WTC11 (cell line): ENCODE results near the gene BRME1. TPM values are rescaled to one million over a fixed set of nuclear protein-coding genes. Genes with fewer than 3 reads are reported as not detected.

Source experiments
- ATAC-seq: fragments of 200-7000 bp; cut with Tn5 transposase; 2 replicates; pipeline ENCODE4 v1.10.0; 2021; ENCODE audit warnings: mild to moderate bottlenecking, moderate library complexity
- CTCF ChIA-PET: fragments of 300-600 bp; sonication (Branson Sonifier 250); formaldehyde crosslinking; loops from one replicate; lab custom pipeline; 2021; ENCODE audit warnings: antibody characterized with exemption; lab: Charles Lee
- POLR2A ChIA-PET: fragments of 350-600 bp; sonication (Branson Sonifier 250); formaldehyde crosslinking; loops from one replicate; lab custom pipeline; 2021; ENCODE audit warnings: antibody characterized with exemption; lab: Charles Lee
- DNase-seq: peaks from one replicate; pipeline ENCODE4 v3.0.0; 2021; ENCODE audit warnings: low spot score
- H3K27ac Mint-ChIP-seq: 2 replicates; pipeline ENCODE4 v1.8.0; 2021; ENCODE audit warnings: mixed read lengths
- H3K27me3 Mint-ChIP-seq: 2 replicates; pipeline ENCODE4 v1.8.0; 2021; ENCODE audit warnings: low read depth, mild to moderate bottlenecking, moderate library complexity, mixed read lengths
- H3K36me3 Mint-ChIP-seq: 2 replicates; pipeline ENCODE4 v1.8.0; 2021; ENCODE audit warnings: mixed read lengths
- H3K4me1 Mint-ChIP-seq: 2 replicates; pipeline ENCODE4 v1.8.0; 2022; ENCODE audit warnings: mixed read lengths
- H3K4me3 Mint-ChIP-seq: 2 replicates; pipeline ENCODE4 v1.8.0; 2021; ENCODE audit warnings: mild to moderate bottlenecking, moderate library complexity, mixed read lengths
- H3K9me3 Mint-ChIP-seq: 2 replicates; pipeline ENCODE4 v1.8.0; 2021; ENCODE audit warnings: mixed read lengths
- ATF1 ChIP-seq: sonication (generic); formaldehyde crosslinking; IDR thresholded peaks from 2 replicates; pipeline ENCODE4 v1.8.1; 2023; ENCODE audit warnings: mild to moderate bottlenecking, moderate library complexity, missing genetic modification reagents
- CBFB ChIP-seq: sonication (generic); formaldehyde crosslinking; IDR thresholded peaks from 2 replicates; pipeline ENCODE4 v1.8.1; 2022; ENCODE audit warnings: mild to moderate bottlenecking, low read depth, missing genetic modification reagents
- EMX1 ChIP-seq: fragments of 250-450 bp; sonication (Bioruptor Pico); IDR thresholded peaks from 2 replicates; pipeline ENCODE4 v1.8.0; 2021; ENCODE audit warnings: mild to moderate bottlenecking
- GRHL2 ChIP-seq: fragments of 250-450 bp; sonication (Bioruptor Pico); IDR thresholded peaks from 2 replicates; pipeline ENCODE4 v1.8.0; 2022; ENCODE audit warnings: mild to moderate bottlenecking, moderate library complexity; ENCODE audit not compliant: insufficient replicate concordance, severe bottlenecking
- GTF2I ChIP-seq: fragments of 250-450 bp; sonication (Bioruptor Pico); conservative IDR thresholded peaks from 2 replicates; pipeline ENCODE4 v1.4.0; 2021; ENCODE audit warnings: mild to moderate bottlenecking
- JUN ChIP-seq: sonication (generic); formaldehyde crosslinking; IDR thresholded peaks from 2 replicates; pipeline ENCODE4 v1.8.0; 2023; ENCODE audit warnings: mild to moderate bottlenecking, missing genetic modification reagents
- KAT7 ChIP-seq: sonication (generic); formaldehyde crosslinking; IDR thresholded peaks from 2 replicates; pipeline ENCODE4 v1.8.1; 2023; ENCODE audit warnings: missing genetic modification reagents, mild to moderate bottlenecking, borderline replicate concordance
- PRRX2 ChIP-seq: fragments of 250-450 bp; sonication (Bioruptor Pico); IDR thresholded peaks from 2 replicates; pipeline ENCODE4 v1.8.0; 2021; ENCODE audit warnings: mild to moderate bottlenecking
- RORB ChIP-seq: fragments of 250-450 bp; sonication (Bioruptor Pico); IDR thresholded peaks from 2 replicates; pipeline ENCODE4 v1.9.0; 2021; ENCODE audit warnings: mild to moderate bottlenecking
- TP53 ChIP-seq: sonication (generic); formaldehyde crosslinking; IDR thresholded peaks from 2 replicates; pipeline ENCODE4 v1.8.1; 2023; ENCODE audit warnings: mild to moderate bottlenecking, missing genetic modification reagents
- ZBTB21 ChIP-seq: sonication (generic); formaldehyde crosslinking; IDR thresholded peaks from 2 replicates; pipeline ENCODE4 v1.8.1; 2023; ENCODE audit warnings: mild to moderate bottlenecking, missing genetic modification reagents, borderline replicate concordance
- ZNF416 ChIP-seq: fragments of 250-450 bp; sonication (Bioruptor Pico); IDR thresholded peaks from 2 replicates; pipeline ENCODE4 v1.9.0; 2021; ENCODE audit warnings: mild to moderate bottlenecking, inconsistent platforms
- total RNA-seq: library from RNA; stranded (reverse); gene quantifications from 3 replicates; pipeline ENCODE4 v1.2.3, GENCODE V29; 2021
- TF ChIP-seq, protein P1 (sequence below): fragments of 250-450 bp; sonication (Bioruptor Pico); IDR thresholded peaks from 2 replicates; pipeline ENCODE4 v1.9.0; 2021; ENCODE audit warnings: mild to moderate bottlenecking
- TF ChIP-seq, protein P2 (sequence below): sonication (generic); formaldehyde crosslinking; conservative IDR thresholded peaks from 2 replicates; pipeline ENCODE4 v1.8.1; 2022; ENCODE audit warnings: mild to moderate bottlenecking, missing genetic modification reagents
- TF ChIP-seq, protein P3 (sequence below): sonication (generic); formaldehyde crosslinking; IDR thresholded peaks from 2 replicates; pipeline ENCODE4 v1.8.1; 2022; ENCODE audit warnings: low read depth, mild to moderate bottlenecking, moderate library complexity, missing genetic modification reagents, borderline replicate concordance
- TF ChIP-seq, protein P4 (sequence below): sonication (generic); formaldehyde crosslinking; IDR thresholded peaks from 2 replicates; pipeline ENCODE4 v1.8.1; 2023; ENCODE audit warnings: mild to moderate bottlenecking, missing genetic modification reagents
- TF ChIP-seq, protein P5 (sequence below): fragments of 250-450 bp; sonication (Bioruptor Pico); IDR thresholded peaks from 2 replicates; pipeline ENCODE4 v1.9.0; 2021; ENCODE audit warnings: mild to moderate bottlenecking, borderline replicate concordance
- TF ChIP-seq, protein P6 (sequence below): sonication (generic); formaldehyde crosslinking; conservative IDR thresholded peaks from 2 replicates; pipeline ENCODE4 v1.8.1; 2023; ENCODE audit warnings: mild to moderate bottlenecking, low read depth, missing genetic modification reagents, moderate library complexity
- TF ChIP-seq, protein P7 (sequence below): fragments of 200-600 bp; IDR thresholded peaks from 2 replicates; pipeline ENCODE4 v1.8.0; 2022; ENCODE audit warnings: antibody characterized with exemption

BRME1 gene
- total RNA-seq, 1 experiment from 2014 or later = 5.0 TPM

DNA sequence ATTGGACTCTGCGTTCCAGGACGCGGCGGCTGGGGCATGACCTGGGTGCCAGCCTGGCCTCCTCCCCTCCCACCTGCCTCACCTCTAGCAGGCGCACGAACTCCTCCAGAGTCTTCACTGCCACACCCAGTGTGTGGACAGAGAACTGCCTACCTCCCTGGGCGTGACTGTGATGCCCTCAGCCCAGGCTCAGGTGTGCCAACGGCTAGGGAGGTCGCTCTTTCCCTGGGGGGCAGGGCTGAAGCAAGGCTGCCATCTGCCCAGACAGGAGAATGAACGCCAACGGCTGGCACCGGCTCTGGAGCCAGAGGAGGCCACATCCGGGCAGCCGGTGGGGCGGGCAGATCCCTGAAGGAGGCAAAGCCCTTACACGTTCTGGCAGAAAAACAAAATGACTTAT, 17.6 kb downstream of the BRME1 start:
- DNase-seq (no peak), ATAC-seq (no peak)
- Mint-ChIP-seq H3K27ac (no peak overlapping the region), H3K27me3 (no peaks in the 10 kb centered on the region), H3K9me3 (no peaks in the 10 kb centered on the region), H3K36me3 (no peaks in the 10 kb centered on the region), H3K4me1 (0 out of 2 replicates have a peak, but pooled peaks cover 4% of the 10 kb centered on the region), H3K4me3 (no peak overlapping the region)
- no peak for TF ChIP-seq ATF1 (CRISPR knock-in tag)
- TF ChIP-seq, protein P1, sequence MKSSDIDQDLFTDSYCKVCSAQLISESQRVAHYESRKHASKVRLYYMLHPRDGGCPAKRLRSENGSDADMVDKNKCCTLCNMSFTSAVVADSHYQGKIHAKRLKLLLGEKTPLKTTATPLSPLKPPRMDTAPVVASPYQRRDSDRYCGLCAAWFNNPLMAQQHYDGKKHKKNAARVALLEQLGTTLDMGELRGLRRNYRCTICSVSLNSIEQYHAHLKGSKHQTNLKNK (CRISPR knock-in tag) = no peak
- TF ChIP-seq RORB (CRISPR knock-in tag) = no peak
- TF ChIP-seq, protein P2, sequence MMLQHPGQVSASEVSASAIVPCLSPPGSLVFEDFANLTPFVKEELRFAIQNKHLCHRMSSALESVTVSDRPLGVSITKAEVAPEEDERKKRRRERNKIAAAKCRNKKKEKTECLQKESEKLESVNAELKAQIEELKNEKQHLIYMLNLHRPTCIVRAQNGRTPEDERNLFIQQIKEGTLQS (CRISPR knock-in tag) = no peak
- no peak for TF ChIP-seq ZNF416
- TF ChIP-seq, protein P3, sequence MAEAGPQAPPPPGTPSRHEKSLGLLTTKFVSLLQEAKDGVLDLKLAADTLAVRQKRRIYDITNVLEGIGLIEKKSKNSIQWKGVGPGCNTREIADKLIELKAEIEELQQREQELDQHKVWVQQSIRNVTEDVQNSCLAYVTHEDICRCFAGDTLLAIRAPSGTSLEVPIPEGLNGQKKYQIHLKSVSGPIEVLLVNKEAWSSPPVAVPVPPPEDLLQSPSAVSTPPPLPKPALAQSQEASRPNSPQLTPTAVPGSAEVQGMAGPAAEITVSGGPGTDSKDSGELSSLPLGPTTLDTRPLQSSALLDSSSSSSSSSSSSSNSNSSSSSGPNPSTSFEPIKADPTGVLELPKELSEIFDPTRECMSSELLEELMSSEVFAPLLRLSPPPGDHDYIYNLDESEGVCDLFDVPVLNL (CRISPR knock-in tag) = no peak
- TF ChIP-seq PRRX2 (CRISPR knock-in tag) = no peak
- TF ChIP-seq, protein P4, sequence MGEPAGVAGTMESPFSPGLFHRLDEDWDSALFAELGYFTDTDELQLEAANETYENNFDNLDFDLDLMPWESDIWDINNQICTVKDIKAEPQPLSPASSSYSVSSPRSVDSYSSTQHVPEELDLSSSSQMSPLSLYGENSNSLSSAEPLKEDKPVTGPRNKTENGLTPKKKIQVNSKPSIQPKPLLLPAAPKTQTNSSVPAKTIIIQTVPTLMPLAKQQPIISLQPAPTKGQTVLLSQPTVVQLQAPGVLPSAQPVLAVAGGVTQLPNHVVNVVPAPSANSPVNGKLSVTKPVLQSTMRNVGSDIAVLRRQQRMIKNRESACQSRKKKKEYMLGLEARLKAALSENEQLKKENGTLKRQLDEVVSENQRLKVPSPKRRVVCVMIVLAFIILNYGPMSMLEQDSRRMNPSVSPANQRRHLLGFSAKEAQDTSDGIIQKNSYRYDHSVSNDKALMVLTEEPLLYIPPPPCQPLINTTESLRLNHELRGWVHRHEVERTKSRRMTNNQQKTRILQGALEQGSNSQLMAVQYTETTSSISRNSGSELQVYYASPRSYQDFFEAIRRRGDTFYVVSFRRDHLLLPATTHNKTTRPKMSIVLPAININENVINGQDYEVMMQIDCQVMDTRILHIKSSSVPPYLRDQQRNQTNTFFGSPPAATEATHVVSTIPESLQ = no peak
- TF ChIP-seq KAT7 = no peak
- TF ChIP-seq EMX1 (CRISPR knock-in tag) = no peak
- POLR2A ChIA-PET = interaction anchor here (1.2 kb wide), 1 partner anchor 9 kb away, joined by 3 read pairs; no protein-coding TSS in a partner anchor
- CTCF ChIA-PET = interaction anchor here (0.7 to 2.6 kb wide), 5 partner anchors 8 to 475 kb away, joined by 3 to 12 read pairs (median 4); partner anchors contain the start of gene DCAF15

DNA sequence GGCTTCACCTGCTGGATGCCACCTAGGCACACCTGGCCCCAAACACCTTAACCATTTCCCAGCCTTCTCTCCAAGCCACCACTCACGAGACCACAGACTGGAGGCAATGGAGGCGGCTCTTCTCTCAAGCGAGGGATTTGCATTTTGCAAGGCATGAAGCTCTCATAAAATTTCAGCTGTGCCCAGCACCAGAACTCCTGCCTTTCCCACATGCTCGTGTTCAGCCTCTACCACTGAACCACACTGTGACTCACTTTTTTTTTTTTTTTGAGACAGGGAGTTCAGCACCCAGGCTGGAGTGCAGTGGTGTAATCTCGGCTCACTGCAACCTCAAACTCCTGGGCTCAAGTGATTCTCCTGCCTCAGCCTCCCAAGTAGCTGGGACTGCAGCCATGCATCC, 18.4 kb downstream of the BRME1 start:
- Mint-ChIP-seq H3K27ac (no peak overlapping the region), H3K4me1 (0 out of 2 replicates have a peak, but pooled peaks cover 4% of the 10 kb centered on the region), H3K4me3 (no peak overlapping the region), H3K9me3 (no peaks in the 10 kb centered on the region), H3K27me3 (no peaks in the 10 kb centered on the region), H3K36me3 (no peaks in the 10 kb centered on the region)
- ChIA-PET POLR2A (no interaction called here), CTCF (interaction anchor here (0.5 to 2.6 kb wide), 5 partner anchors 11 to 476 kb away, joined by 3 to 12 read pairs (median 3); partner anchors contain the start of gene DCAF15)
- no peak for DNase-seq
- ATAC-seq = no peak
- TF ChIP-seq GRHL2 (CRISPR knock-in tag) = no peak
- TF ChIP-seq, protein P5, sequence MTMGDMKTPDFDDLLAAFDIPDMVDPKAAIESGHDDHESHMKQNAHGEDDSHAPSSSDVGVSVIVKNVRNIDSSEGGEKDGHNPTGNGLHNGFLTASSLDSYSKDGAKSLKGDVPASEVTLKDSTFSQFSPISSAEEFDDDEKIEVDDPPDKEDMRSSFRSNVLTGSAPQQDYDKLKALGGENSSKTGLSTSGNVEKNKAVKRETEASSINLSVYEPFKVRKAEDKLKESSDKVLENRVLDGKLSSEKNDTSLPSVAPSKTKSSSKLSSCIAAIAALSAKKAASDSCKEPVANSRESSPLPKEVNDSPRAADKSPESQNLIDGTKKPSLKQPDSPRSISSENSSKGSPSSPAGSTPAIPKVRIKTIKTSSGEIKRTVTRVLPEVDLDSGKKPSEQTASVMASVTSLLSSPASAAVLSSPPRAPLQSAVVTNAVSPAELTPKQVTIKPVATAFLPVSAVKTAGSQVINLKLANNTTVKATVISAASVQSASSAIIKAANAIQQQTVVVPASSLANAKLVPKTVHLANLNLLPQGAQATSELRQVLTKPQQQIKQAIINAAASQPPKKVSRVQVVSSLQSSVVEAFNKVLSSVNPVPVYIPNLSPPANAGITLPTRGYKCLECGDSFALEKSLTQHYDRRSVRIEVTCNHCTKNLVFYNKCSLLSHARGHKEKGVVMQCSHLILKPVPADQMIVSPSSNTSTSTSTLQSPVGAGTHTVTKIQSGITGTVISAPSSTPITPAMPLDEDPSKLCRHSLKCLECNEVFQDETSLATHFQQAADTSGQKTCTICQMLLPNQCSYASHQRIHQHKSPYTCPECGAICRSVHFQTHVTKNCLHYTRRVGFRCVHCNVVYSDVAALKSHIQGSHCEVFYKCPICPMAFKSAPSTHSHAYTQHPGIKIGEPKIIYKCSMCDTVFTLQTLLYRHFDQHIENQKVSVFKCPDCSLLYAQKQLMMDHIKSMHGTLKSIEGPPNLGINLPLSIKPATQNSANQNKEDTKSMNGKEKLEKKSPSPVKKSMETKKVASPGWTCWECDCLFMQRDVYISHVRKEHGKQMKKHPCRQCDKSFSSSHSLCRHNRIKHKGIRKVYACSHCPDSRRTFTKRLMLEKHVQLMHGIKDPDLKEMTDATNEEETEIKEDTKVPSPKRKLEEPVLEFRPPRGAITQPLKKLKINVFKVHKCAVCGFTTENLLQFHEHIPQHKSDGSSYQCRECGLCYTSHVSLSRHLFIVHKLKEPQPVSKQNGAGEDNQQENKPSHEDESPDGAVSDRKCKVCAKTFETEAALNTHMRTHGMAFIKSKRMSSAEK (CRISPR knock-in tag) = no peak
- TF ChIP-seq, protein P6, sequence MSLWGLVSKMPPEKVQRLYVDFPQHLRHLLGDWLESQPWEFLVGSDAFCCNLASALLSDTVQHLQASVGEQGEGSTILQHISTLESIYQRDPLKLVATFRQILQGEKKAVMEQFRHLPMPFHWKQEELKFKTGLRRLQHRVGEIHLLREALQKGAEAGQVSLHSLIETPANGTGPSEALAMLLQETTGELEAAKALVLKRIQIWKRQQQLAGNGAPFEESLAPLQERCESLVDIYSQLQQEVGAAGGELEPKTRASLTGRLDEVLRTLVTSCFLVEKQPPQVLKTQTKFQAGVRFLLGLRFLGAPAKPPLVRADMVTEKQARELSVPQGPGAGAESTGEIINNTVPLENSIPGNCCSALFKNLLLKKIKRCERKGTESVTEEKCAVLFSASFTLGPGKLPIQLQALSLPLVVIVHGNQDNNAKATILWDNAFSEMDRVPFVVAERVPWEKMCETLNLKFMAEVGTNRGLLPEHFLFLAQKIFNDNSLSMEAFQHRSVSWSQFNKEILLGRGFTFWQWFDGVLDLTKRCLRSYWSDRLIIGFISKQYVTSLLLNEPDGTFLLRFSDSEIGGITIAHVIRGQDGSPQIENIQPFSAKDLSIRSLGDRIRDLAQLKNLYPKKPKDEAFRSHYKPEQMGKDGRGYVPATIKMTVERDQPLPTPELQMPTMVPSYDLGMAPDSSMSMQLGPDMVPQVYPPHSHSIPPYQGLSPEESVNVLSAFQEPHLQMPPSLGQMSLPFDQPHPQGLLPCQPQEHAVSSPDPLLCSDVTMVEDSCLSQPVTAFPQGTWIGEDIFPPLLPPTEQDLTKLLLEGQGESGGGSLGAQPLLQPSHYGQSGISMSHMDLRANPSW (CRISPR knock-in tag) = no peak
- no peak for TF ChIP-seq ZBTB21 (CRISPR knock-in tag)
- no peak for TF ChIP-seq TP53 (CRISPR knock-in tag)
- no peak for TF ChIP-seq JUN (CRISPR knock-in tag)
- TF ChIP-seq GTF2I (CRISPR knock-in tag) = no peak
- no peak for TF ChIP-seq CBFB
- TF ChIP-seq, protein P7, sequence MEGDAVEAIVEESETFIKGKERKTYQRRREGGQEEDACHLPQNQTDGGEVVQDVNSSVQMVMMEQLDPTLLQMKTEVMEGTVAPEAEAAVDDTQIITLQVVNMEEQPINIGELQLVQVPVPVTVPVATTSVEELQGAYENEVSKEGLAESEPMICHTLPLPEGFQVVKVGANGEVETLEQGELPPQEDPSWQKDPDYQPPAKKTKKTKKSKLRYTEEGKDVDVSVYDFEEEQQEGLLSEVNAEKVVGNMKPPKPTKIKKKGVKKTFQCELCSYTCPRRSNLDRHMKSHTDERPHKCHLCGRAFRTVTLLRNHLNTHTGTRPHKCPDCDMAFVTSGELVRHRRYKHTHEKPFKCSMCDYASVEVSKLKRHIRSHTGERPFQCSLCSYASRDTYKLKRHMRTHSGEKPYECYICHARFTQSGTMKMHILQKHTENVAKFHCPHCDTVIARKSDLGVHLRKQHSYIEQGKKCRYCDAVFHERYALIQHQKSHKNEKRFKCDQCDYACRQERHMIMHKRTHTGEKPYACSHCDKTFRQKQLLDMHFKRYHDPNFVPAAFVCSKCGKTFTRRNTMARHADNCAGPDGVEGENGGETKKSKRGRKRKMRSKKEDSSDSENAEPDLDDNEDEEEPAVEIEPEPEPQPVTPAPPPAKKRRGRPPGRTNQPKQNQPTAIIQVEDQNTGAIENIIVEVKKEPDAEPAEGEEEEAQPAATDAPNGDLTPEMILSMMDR = no peak
